ENCODE results near the gene SKAP1.

DNA sequence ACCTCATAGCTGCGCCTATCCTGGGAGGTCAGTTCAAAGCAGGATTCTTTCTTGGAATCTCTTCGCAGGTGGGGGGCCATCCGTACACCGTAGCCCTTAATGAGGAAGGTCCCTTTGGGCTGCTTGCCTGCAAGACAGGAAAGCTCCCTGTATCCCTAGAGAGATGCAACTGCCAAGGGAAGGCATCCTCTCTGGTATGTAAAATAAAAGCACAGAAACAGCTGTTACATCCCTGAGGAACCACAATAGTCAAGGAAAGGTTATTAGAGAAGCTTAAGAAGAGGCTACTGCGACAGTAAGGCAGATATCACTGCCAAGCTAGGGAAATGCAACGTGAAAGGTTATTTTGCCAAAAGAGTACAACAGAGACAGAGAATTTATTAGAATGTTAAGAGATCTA is 245.3 kb downstream of the SKAP1 start:
- no peak for TF ChIP-seq POLR2A (IDR thresholded peaks at IDR 0.05)
- TF ChIP-seq, protein P1, sequence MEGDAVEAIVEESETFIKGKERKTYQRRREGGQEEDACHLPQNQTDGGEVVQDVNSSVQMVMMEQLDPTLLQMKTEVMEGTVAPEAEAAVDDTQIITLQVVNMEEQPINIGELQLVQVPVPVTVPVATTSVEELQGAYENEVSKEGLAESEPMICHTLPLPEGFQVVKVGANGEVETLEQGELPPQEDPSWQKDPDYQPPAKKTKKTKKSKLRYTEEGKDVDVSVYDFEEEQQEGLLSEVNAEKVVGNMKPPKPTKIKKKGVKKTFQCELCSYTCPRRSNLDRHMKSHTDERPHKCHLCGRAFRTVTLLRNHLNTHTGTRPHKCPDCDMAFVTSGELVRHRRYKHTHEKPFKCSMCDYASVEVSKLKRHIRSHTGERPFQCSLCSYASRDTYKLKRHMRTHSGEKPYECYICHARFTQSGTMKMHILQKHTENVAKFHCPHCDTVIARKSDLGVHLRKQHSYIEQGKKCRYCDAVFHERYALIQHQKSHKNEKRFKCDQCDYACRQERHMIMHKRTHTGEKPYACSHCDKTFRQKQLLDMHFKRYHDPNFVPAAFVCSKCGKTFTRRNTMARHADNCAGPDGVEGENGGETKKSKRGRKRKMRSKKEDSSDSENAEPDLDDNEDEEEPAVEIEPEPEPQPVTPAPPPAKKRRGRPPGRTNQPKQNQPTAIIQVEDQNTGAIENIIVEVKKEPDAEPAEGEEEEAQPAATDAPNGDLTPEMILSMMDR (IDR thresholded peaks at IDR 0.05 in 4 of 5, conservative IDR thresholded peaks at IDR 0.05 in 1 of 5), result no peak

All from gastrocnemius medialis (tissue), 4 donors.